ENCODE measurements around the gene C1GALT1C1L. TPM values are rescaled to one million over a fixed set of nuclear protein-coding genes. Genes with fewer than 3 reads are reported as not detected.

C1GALT1C1L gene
- total RNA-seq, 1 experiment from 2014 or later = 1.3 TPM

DNA sequence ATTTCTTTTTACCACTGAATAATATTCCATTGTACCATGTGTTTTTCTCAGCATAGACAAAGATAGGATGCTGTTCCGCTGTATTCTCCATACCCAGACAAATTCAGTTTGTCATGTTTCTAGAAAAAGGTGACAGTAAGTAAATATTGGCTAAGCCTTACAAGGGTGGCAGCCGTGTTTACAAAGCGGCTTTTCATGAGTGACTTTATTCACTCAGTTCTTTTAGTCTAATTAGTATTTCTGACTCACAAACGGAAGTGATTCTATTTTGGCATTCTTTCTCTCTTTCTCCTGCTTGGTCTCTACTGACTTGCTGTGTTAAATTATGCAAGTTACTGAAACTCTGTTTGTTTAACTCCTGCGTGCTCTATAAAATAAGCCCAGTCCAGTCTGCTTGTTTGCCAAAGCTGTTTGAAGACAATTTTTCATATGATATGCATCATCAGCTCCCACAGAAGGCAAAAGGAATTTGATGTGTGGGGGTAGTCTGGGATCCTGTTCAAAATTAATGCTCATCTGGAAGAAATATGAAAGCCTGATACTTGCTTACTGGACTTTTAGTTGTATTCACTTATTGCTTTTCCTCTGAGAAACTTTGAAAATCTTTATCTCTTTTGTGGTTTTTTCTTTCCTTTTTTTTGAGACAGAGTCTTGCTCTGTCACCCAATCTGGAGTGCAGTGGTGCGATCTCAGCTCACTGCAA, 41.5 kb downstream of the C1GALT1C1L start:
- Mint-ChIP-seq H3K27me3 (ENCODE audit: unreplicated experiment) (no peaks in the 10 kb centered on the region), H3K36me3 (ENCODE audit: insufficient read depth, unreplicated experiment) (peaks cover 19% of the 10 kb centered on the region), H3K4me1 (ENCODE audit: low read depth, unreplicated experiment) (peaks cover 50% of the 10 kb centered on the region), H3K27ac (ENCODE audit: unreplicated experiment) (peak overlapping the region; percentile 75), H3K9me3 (ENCODE audit: low read depth, unreplicated experiment) (peaks cover 3% of the 10 kb centered on the region), H3K4me3 (ENCODE audit: low read depth, unreplicated experiment) (peak overlapping the region; percentile 33)
- DNase-seq = peak; percentile 38
- intact Hi-C loops (cut with micrococcal nuclease; ENCODE audit: unreplicated experiment) = no loop called here
- CTCF ChIA-PET = interaction anchor here (0.5 to 1.0 kb wide), 2 partner anchors 30 to 283 kb away, joined by 3 to 5 read pairs; no protein-coding TSS in a partner anchor
- BruUV-seq (replicated peaks) = no TSS peak
- TF ChIP-seq, protein P1, sequence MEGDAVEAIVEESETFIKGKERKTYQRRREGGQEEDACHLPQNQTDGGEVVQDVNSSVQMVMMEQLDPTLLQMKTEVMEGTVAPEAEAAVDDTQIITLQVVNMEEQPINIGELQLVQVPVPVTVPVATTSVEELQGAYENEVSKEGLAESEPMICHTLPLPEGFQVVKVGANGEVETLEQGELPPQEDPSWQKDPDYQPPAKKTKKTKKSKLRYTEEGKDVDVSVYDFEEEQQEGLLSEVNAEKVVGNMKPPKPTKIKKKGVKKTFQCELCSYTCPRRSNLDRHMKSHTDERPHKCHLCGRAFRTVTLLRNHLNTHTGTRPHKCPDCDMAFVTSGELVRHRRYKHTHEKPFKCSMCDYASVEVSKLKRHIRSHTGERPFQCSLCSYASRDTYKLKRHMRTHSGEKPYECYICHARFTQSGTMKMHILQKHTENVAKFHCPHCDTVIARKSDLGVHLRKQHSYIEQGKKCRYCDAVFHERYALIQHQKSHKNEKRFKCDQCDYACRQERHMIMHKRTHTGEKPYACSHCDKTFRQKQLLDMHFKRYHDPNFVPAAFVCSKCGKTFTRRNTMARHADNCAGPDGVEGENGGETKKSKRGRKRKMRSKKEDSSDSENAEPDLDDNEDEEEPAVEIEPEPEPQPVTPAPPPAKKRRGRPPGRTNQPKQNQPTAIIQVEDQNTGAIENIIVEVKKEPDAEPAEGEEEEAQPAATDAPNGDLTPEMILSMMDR (IDR thresholded peaks at IDR 0.05; ENCODE audit: unreplicated experiment) = no peak

DNA sequence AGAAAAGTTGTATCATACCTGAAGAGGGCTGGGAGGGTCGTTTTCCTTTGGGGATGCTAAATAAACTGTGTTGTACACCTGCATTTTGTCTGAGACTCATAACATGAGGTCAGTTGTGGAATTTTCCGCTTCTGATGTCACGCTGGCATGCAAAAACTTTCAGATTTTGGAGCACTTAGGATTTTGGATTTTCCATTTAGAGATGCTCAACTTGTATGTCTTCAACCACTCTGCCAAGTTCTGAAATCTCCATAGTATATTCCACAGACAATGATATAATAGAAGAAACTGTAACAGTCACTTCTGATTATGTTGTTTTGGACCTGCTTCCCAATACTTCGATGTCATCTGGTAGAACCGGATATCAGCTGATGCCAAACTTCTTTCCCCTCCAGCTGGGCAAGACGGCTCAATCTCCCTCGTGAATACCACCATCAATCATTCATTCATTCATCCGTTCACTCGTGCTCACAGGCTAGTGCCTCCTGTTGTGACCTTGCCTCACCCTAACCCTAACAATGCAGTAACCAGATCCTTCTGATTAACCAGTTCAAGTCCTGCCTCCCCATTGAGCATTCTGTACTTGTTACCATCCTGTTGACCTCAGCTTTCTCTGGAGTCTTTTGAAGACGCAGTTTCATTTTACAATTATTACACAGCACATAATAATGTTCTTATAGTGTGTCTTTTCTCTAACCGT, 44.5 kb downstream of the C1GALT1C1L start:
- H3K27me3 Mint-ChIP-seq (ENCODE audit: unreplicated experiment) = no peaks in the 10 kb centered on the region
- H3K4me3 Mint-ChIP-seq (ENCODE audit: low read depth, unreplicated experiment) = no peak overlapping the region
- TF ChIP-seq, protein P1 (IDR thresholded peaks at IDR 0.05; ENCODE audit: unreplicated experiment) = no peak
- BruUV-seq (replicated peaks) = no TSS peak
- H3K27ac Mint-ChIP-seq (ENCODE audit: unreplicated experiment) = no peak overlapping the region
- intact Hi-C loops (cut with micrococcal nuclease; ENCODE audit: unreplicated experiment) = no loop called here
- H3K4me1 Mint-ChIP-seq (ENCODE audit: low read depth, unreplicated experiment) = peaks cover 42% of the 10 kb centered on the region
- no peaks in the 10 kb centered on the region for H3K9me3 Mint-ChIP-seq (ENCODE audit: low read depth, unreplicated experiment)
- H3K36me3 Mint-ChIP-seq (ENCODE audit: insufficient read depth, unreplicated experiment) = peaks cover 6% of the 10 kb centered on the region
- CTCF ChIA-PET = no interaction called here
- DNase-seq = no peak

Other genes starting within 250 kb of the C1GALT1C1L start
- gene THADA, start 80.4 kb downstream of the C1GALT1C1L start, total RNA-seq (2022) = 35.5 and 39.9 TPM in 2 replicates
- gene PLEKHH2, start 39.2 kb downstream of the C1GALT1C1L start, total RNA-seq (2022) = 20.7 and 21.2 TPM in 2 replicates
- 20.0 and 24.0 TPM in 2 replicates for gene DYNC2LI1, start 97.6 kb upstream of the C1GALT1C1L start, total RNA-seq (2022)
- gene ABCG5, start 162.4 kb upstream of the C1GALT1C1L start, total RNA-seq (2022) = 0.66 and 1.0 TPM in 2 replicates
- gene ABCG8, start 162.5 kb upstream of the C1GALT1C1L start, total RNA-seq (2022) = 1.4 and 1.6 TPM in 2 replicates